ENCODE results near the gene FXYD6. TPM values are rescaled to one million over a fixed set of nuclear protein-coding genes. Genes with fewer than 3 reads are reported as not detected.

The FXYD6 gene
- total and polyA plus RNA-seq, 2 donors from 2014 or later: 57.8 to 62.7 TPM

GRCh38 chr11:117792992-117793391 is 83.5 kb downstream of the FXYD6 start:
- FAIRE-seq (no peak), DNase-seq (no peak)
- TF ChIP-seq CTCF (IDR thresholded peaks at IDR 0.05; ENCODE audit: borderline replicate concordance, extremely low read depth, insufficient read depth): no peak
- Histone ChIP-seq H3K36me3 (ENCODE audit: control insufficient read depth in 2 of 3, insufficient read depth in 3 of 3, low read length in 3 of 3) (no peaks in the 10 kb centered on the region), H3K4me1 (ENCODE audit: control insufficient read depth in 2 of 3, insufficient read depth in 2 of 3, low read depth in 1 of 3, low read length in 3 of 3) (peaks cover 0 to 11% (median 0%) of the 10 kb centered on the region in 3 donors), H3K27me3 (ENCODE audit: control insufficient read depth, insufficient read depth, low read length) (peaks cover 21% of the 10 kb centered on the region), H3K9me3 (ENCODE audit: control insufficient read depth in 2 of 3, insufficient read depth in 1 of 3, low read length in 3 of 3) (no peaks in the 10 kb centered on the region), H3K27ac (ENCODE audit: low read depth in 2 of 2, low read length in 2 of 2) (no peak overlapping the region), H3K9ac (ENCODE audit: low read length in 3 of 3) (no peak overlapping the region), H3K4me3 (ENCODE audit: low read length in 3 of 3) (no peak overlapping the region)
- intact Hi-C loops (cut with DNase I): no loop called here

GRCh38 chr11:117792241-117792640 is 84.2 kb downstream of the FXYD6 start:
- DNase-seq (no peak), FAIRE-seq (no peak)
- no peak overlapping the region for H3K27ac ChIP-seq (ENCODE audit: low read depth in 2 of 2, low read length in 2 of 2)
- H3K27me3 ChIP-seq (ENCODE audit: control insufficient read depth, insufficient read depth, low read length): peaks cover 17% of the 10 kb centered on the region
- intact Hi-C loops (cut with DNase I): no loop called here
- H3K4me3 ChIP-seq (ENCODE audit: low read length in 3 of 3): no peak overlapping the region
- TF ChIP-seq CTCF (IDR thresholded peaks at IDR 0.05; ENCODE audit: borderline replicate concordance, extremely low read depth, insufficient read depth): no peak
- H3K4me1 ChIP-seq (ENCODE audit: control insufficient read depth in 2 of 3, insufficient read depth in 2 of 3, low read depth in 1 of 3, low read length in 3 of 3): peaks cover 0 to 11% (median 0%) of the 10 kb centered on the region in 3 donors
- no peaks in the 10 kb centered on the region for H3K9me3 ChIP-seq (ENCODE audit: control insufficient read depth in 2 of 3, insufficient read depth in 1 of 3, low read length in 3 of 3)
- H3K9ac ChIP-seq (ENCODE audit: low read length in 3 of 3): no peak overlapping the region
- H3K36me3 ChIP-seq (ENCODE audit: control insufficient read depth in 2 of 3, insufficient read depth in 3 of 3, low read length in 3 of 3): no peaks in the 10 kb centered on the region

- Histone ChIP-seq H3K9me3 (ENCODE audit: control insufficient read depth in 2 of 3, insufficient read depth in 1 of 3, low read length in 3 of 3) (no peaks in the 10 kb centered on the region), H3K27ac (ENCODE audit: low read depth in 2 of 2, low read length in 2 of 2) (no peak overlapping the region), H3K9ac (ENCODE audit: low read length in 3 of 3) (no peak overlapping the region), H3K4me1 (ENCODE audit: control insufficient read depth in 2 of 3, insufficient read depth in 2 of 3, low read depth in 1 of 3, low read length in 3 of 3) (no peaks in the 10 kb centered on the region), H3K27me3 (ENCODE audit: control insufficient read depth, insufficient read depth, low read length) (peaks cover 10% of the 10 kb centered on the region), H3K4me3 (ENCODE audit: low read length in 3 of 3) (no peak overlapping the region), H3K36me3 (ENCODE audit: control insufficient read depth in 2 of 3, insufficient read depth in 3 of 3, low read length in 3 of 3) (no peaks in the 10 kb centered on the region)
- no peak for TF ChIP-seq CTCF (IDR thresholded peaks at IDR 0.05; ENCODE audit: borderline replicate concordance, extremely low read depth, insufficient read depth)
- FAIRE-seq (no peak), DNase-seq (peak in 1 of 5 donors; percentile 46)
- intact Hi-C loops (cut with DNase I): no loop called here
These were observed 86.2 kb downstream of the FXYD6 start for GRCh38 chr11:117790279-117790678.

- Histone ChIP-seq H3K9me3 (ENCODE audit: control insufficient read depth in 2 of 3, insufficient read depth in 1 of 3, low read length in 3 of 3) (no peaks in the 10 kb centered on the region), H3K36me3 (ENCODE audit: control insufficient read depth in 2 of 3, insufficient read depth in 3 of 3, low read length in 3 of 3) (no peaks in the 10 kb centered on the region), H3K27me3 (ENCODE audit: control insufficient read depth, insufficient read depth, low read length) (peaks cover 2% of the 10 kb centered on the region), H3K4me1 (ENCODE audit: control insufficient read depth in 2 of 3, insufficient read depth in 2 of 3, low read depth in 1 of 3, low read length in 3 of 3) (no peaks in the 10 kb centered on the region), H3K27ac (ENCODE audit: low read depth in 2 of 2, low read length in 2 of 2) (no peak overlapping the region), H3K4me3 (ENCODE audit: low read length in 3 of 3) (no peak overlapping the region), H3K9ac (ENCODE audit: low read length in 3 of 3) (no peak overlapping the region)
- no peak for TF ChIP-seq CTCF (IDR thresholded peaks at IDR 0.05; ENCODE audit: borderline replicate concordance, extremely low read depth, insufficient read depth)
- intact Hi-C loops (cut with DNase I): no loop called here
- FAIRE-seq: no peak
- DNase-seq: no peak
These were observed 87.2 kb downstream of the FXYD6 start for GRCh38 chr11:117789241-117789640.
